Endothelial cell of umbilical vein (primary cell): Measurements from ENCODE around the gene MDGA2. TPM values are rescaled to one million over a fixed set of nuclear protein-coding genes. Genes with fewer than 3 reads are reported as not detected.

Experiments used
- BruUV-seq: library from RNA; stranded (reverse); fragments of 400-500 nt; replicated peaks from 2 replicates; lab custom pipeline; 2021; lab: Mats Ljungman, UMichigan
- CTCF ChIA-PET: fragments of 300-600, 350-600 bp; sonication (Branson Sonifier 250); formaldehyde crosslinking; loops from one replicate; lab custom pipeline; 2021; ENCODE audit warnings: antibody characterized with exemption, inconsistent platforms; lab: Charles Lee
- POLR2A ChIA-PET: fragments of 300-600, 350-600 bp; sonication (Branson Sonifier 250); formaldehyde crosslinking; loops from one replicate; lab custom pipeline; 2021; ENCODE audit warnings: antibody characterized with exemption, inconsistent platforms; lab: Charles Lee
- DNase-seq: peaks from one replicate; pipeline ENCODE4 v3.0.0-alpha.2; 2011; ENCODE audit warnings: low read depth, low spot score
- FAIRE-seq: peaks from 2 replicates; lab custom pipeline; 2011; peaks lifted over from hg19 to GRCh38; lab: Jason Lieb, UNC
- H2AFZ ChIP-seq: 2 replicates; pipeline ENCODE4 v1.6.0; 2012; ENCODE audit warnings: low read depth, low read length, control low read depth, inconsistent platforms
- H3K27ac ChIP-seq: 2 replicates; pipeline ENCODE4 v1.5.1; 2011; ENCODE audit warnings: low read depth, mild to moderate bottlenecking, control low read depth, low read length, moderate library complexity; ENCODE audit not compliant: insufficient read depth
- H3K27me3 ChIP-seq, 2 experiments: 2 replicates each; pipeline versions ENCODE4 v1.6.0 to v1.6.1; 2011; ENCODE audit warnings: low read length in 2 of 2, mixed read lengths in 1 of 2; ENCODE audit not compliant: control insufficient read depth in 2 of 2, insufficient read depth in 2 of 2
- H3K36me3 ChIP-seq, 2 experiments: 2 replicates in 1 of 2; 3 replicates in 1 of 2; pipeline ENCODE4 v1.5.1; 2011; ENCODE audit warnings: low read length in 2 of 2, mild to moderate bottlenecking in 1 of 2, moderate library complexity in 1 of 2; ENCODE audit not compliant: control insufficient read depth in 2 of 2, insufficient read depth in 2 of 2; ENCODE audit errors: extremely low read depth in 1 of 2
- H3K4me1 ChIP-seq: 3 replicates; pipeline ENCODE4 v1.5.1; 2011; ENCODE audit warnings: mild to moderate bottlenecking, low read length; ENCODE audit not compliant: control insufficient read depth, insufficient read depth; ENCODE audit errors: extremely low read depth
- H3K4me2 ChIP-seq: 2 replicates; pipeline ENCODE4 v1.6.1; 2011; ENCODE audit warnings: low read length, control low read depth, mixed read lengths; ENCODE audit not compliant: insufficient read depth
- H3K4me3 ChIP-seq, 3 experiments: fragments of 200-600 bp in 1 of 3; sonication (generic), shearing (Covaris generic) in 1 of 3; replicated peaks in 1 of 3; 2 replicates each; pipeline ENCODE4 v1.5.1; 2011 to 2016; ENCODE audit warnings: control low read depth in 3 of 3, low read length in 3 of 3, mild to moderate bottlenecking in 2 of 3, inconsistent platforms in 1 of 3, low read depth in 1 of 3, moderate library complexity in 1 of 3; ENCODE audit not compliant: insufficient read depth in 1 of 3
- H3K79me2 ChIP-seq: 2 replicates; pipeline ENCODE4 v1.6.0; 2012; ENCODE audit warnings: low read length, inconsistent platforms; ENCODE audit not compliant: control insufficient read depth, insufficient read depth
- H3K9ac ChIP-seq: replicated peaks from 2 replicates; pipeline ENCODE3; 2011; ENCODE audit warnings: low read length, control low read depth; ENCODE audit not compliant: insufficient read depth; ENCODE audit errors: extremely low read depth
- H3K9me1 ChIP-seq: replicated peaks from 3 replicates; pipeline ENCODE4 v1.6.0; 2011; ENCODE audit warnings: mild to moderate bottlenecking, low read length; ENCODE audit not compliant: control insufficient read depth, insufficient read depth; ENCODE audit errors: extremely low read depth
- H3K9me3 ChIP-seq: replicated peaks from 2 replicates; pipeline ENCODE4 v1.5.1; 2012; ENCODE audit warnings: low read length, inconsistent platforms; ENCODE audit not compliant: control insufficient read depth, insufficient read depth
- H4K20me1 ChIP-seq: replicated peaks from 2 replicates; pipeline ENCODE3; 2011; ENCODE audit warnings: mild to moderate bottlenecking, low read length; ENCODE audit not compliant: control insufficient read depth, insufficient read depth; ENCODE audit errors: extremely low read depth
- EZH2 ChIP-seq: IDR thresholded peaks from 2 replicates; pipeline ENCODE4 v1.6.1; 2012; ENCODE audit warnings: borderline replicate concordance, low read depth, mild to moderate bottlenecking, moderate library complexity, low read length, inconsistent platforms; ENCODE audit not compliant: severe bottlenecking
- FOS ChIP-seq: IDR thresholded peaks from 2 replicates; pipeline ENCODE4 v1.6.1; 2011; ENCODE audit warnings: mild to moderate bottlenecking, low read length, moderate library complexity, borderline replicate concordance; ENCODE audit not compliant: insufficient read depth
- GATA2 ChIP-seq: IDR thresholded peaks from 2 replicates; pipeline ENCODE4 v1.7.0; 2011; ENCODE audit warnings: low read depth, mild to moderate bottlenecking, moderate library complexity, mixed read lengths, low read length; ENCODE audit not compliant: insufficient read length, insufficient read depth
- JUN ChIP-seq: IDR thresholded peaks from 2 replicates; pipeline ENCODE4 v1.6.1; 2011; ENCODE audit warnings: borderline replicate concordance, low read depth; ENCODE audit not compliant: insufficient read length, insufficient read depth
- MAX ChIP-seq: IDR thresholded peaks from 2 replicates; pipeline ENCODE4 v1.6.1; 2011; ENCODE audit not compliant: insufficient read depth, insufficient read length
- MYC ChIP-seq: IDR thresholded peaks from one replicate; pipeline ENCODE4 v1.6.1; 2011; ENCODE audit warnings: mild to moderate bottlenecking, low read depth, low read length
- POLR2A ChIP-seq: IDR thresholded peaks from 2 replicates; pipeline ENCODE4 v1.6.1; 2012; ENCODE audit warnings: low read depth, mild to moderate bottlenecking, control low read depth, low read length
- POLR2AphosphoS5 ChIP-seq: IDR thresholded peaks from 2 replicates; pipeline ENCODE4 v1.6.1; 2012; ENCODE audit warnings: low read depth, mild to moderate bottlenecking, control low read depth, low read length, moderate library complexity; ENCODE audit not compliant: insufficient read depth
- dilution Hi-C: fragments of 300-500 bp; cut with MboI; formaldehyde crosslinking; loops from one replicate; pipeline ENCODE4 v1.15.0; 2019; ENCODE audit warnings: low sequenced_read_pairs; ENCODE audit not compliant: extremely low pct_ligation_motif_present
- intact Hi-C: fragments of 100-400 bp; cut with micrococcal nuclease; formaldehyde crosslinking; loops from one replicate; pipeline ENCODE4 v1.10.0; 2022
- polyA plus RNA-seq, 4 experiments: library from polyadenylated mRNA; depleted of rRNA in 3 of 4; stranded (reverse) in 3 of 4; unstranded in 1 of 4; fragments of >200 nt; gene quantifications; 2 replicates each; pipeline versions ENCODE4 v1.2.1 to v1.2.3, GENCODE V29; 2011 to 2012; ENCODE audit warnings: missing spikeins in 1 of 4
- total RNA-seq: library from RNA; stranded (reverse); gene quantifications from 2 replicates; pipeline ENCODE4 v1.2.3, GENCODE V29; 2021
- TF ChIP-seq, protein P1 (sequence below), 2 donors: IDR thresholded peaks; 1 replicate in 1 of 2; 2 replicates in 1 of 2; pipeline ENCODE4 v1.5.1; 2011; ENCODE audit warnings: low read length in 2 of 2, mild to moderate bottlenecking in 2 of 2, moderate library complexity in 2 of 2, control low read depth in 1 of 2, inconsistent platforms in 1 of 2, low read depth in 1 of 2; ENCODE audit not compliant: insufficient read depth in 1 of 2; ENCODE audit errors: extremely low read depth in 1 of 2

MDGA2 gene
- total and polyA plus RNA-seq, 2 donors (not counting 3 experiments of a cell fraction or from before 2014, with no cell fraction given), result not detected

DNA sequence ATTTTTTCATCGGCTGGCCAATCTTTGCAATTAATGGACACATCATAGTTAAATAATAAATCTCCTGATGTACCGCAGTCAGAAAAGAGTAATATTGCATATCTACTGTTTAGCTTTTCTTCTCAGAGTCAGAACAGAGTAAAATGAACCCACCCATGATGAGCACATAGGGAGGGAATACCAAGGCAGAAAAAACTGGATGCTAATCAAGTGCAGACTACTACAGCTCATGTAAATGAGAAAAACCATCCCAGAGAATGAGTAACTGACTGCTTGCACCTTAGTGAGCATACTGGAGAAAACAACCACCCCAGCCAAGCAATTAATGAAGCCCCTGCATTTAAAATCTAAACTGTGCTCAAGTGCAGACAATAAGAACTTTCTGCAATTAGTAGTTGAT lies 483.7 kb downstream of the MDGA2 start:
- Histone ChIP-seq H3K4me2 (no peak overlapping the region), H2AFZ (no peak overlapping the region), H3K4me3 (no peak overlapping the region), H3K36me3 (no peaks in the 10 kb centered on the region), H4K20me1 (no peaks in the 10 kb centered on the region), H3K9me3 (no peaks in the 10 kb centered on the region), H3K27ac (no peak overlapping the region), H3K9ac (no peak overlapping the region), H3K27me3 (no peaks in the 10 kb centered on the region), H3K9me1 (no peaks in the 10 kb centered on the region), H3K4me1 (peaks cover 22% of the 10 kb centered on the region), H3K79me2 (no peaks in the 10 kb centered on the region)
- dilution Hi-C loops, result no loop called here
- CTCF ChIA-PET, result interaction anchor here (1.1 to 1.4 kb wide), 3 partner anchors 20 to 86 kb away, joined by 3 to 4 read pairs (median 3); no protein-coding TSS in a partner anchor
- POLR2A ChIA-PET, result no interaction called here
- DNase-seq (no peak), FAIRE-seq (no peak)
- no TSS peak for BruUV-seq
- TF ChIP-seq POLR2AphosphoS5 (no peak), GATA2 (no peak), MAX (no peak), EZH2 (no peak), MYC (no peak), POLR2A (no peak), FOS (no peak), JUN (no peak)
- TF ChIP-seq, protein P1, sequence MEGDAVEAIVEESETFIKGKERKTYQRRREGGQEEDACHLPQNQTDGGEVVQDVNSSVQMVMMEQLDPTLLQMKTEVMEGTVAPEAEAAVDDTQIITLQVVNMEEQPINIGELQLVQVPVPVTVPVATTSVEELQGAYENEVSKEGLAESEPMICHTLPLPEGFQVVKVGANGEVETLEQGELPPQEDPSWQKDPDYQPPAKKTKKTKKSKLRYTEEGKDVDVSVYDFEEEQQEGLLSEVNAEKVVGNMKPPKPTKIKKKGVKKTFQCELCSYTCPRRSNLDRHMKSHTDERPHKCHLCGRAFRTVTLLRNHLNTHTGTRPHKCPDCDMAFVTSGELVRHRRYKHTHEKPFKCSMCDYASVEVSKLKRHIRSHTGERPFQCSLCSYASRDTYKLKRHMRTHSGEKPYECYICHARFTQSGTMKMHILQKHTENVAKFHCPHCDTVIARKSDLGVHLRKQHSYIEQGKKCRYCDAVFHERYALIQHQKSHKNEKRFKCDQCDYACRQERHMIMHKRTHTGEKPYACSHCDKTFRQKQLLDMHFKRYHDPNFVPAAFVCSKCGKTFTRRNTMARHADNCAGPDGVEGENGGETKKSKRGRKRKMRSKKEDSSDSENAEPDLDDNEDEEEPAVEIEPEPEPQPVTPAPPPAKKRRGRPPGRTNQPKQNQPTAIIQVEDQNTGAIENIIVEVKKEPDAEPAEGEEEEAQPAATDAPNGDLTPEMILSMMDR (IDR thresholded peaks at IDR 0.05; ENCODE audit: extremely low read depth in 1 of 2, insufficient read depth in 1 of 2, low read depth in 1 of 2, low read length in 2 of 2), result no peak
- intact Hi-C loops, result loop anchor here (5.0 kb wide), 1 partner anchor 86 kb away; no protein-coding TSS in a partner anchor
